K562 (cell line): ENCODE results near the gene MANF.

Experiments
- EP300 ChIP-seq: IDR thresholded peaks from 2 replicates; pipeline ENCODE4 v1.6.1; 2012; ENCODE audit warnings: low read length, improper control_type of control experiment
- GTF2E2 ChIP-seq: fragments of 200-800 bp; sonication (Bioruptor generic); IDR thresholded peaks from 2 replicates; pipeline ENCODE4 v1.6.1; 2016; ENCODE audit warnings: missing genetic modification characterization, missing compliant biosample characterization
- NCOR1 ChIP-seq: fragments of 450-650 bp; IDR thresholded peaks from 2 replicates; pipeline ENCODE4 v1.6.1; 2016; ENCODE audit warnings: mild to moderate bottlenecking, moderate library complexity
- NELFE ChIP-seq: IDR thresholded peaks from 2 replicates; pipeline ENCODE4 v1.6.1; 2011; ENCODE audit warnings: mild to moderate bottlenecking; ENCODE audit not compliant: insufficient read depth, insufficient read length

- no peak for TF ChIP-seq GTF2E2
- TF ChIP-seq NCOR1: no peak
- no peak for TF ChIP-seq EP300
- TF ChIP-seq NELFE: no peak
These were observed 5.4 kb downstream of the MANF start for GRCh38 chr3:51390246-51391074.
